OCI-LY7 (cell line): ENCODE data around the gene COLEC12. TPM values are rescaled to one million over a fixed set of nuclear protein-coding genes. Genes with fewer than 3 reads are reported as not detected.

Experiments used
- BruUV-seq: library from RNA; stranded (reverse); fragments of 400-500 nt; replicated peaks from 2 replicates; lab custom pipeline; 2021; lab: Mats Ljungman, UMichigan
- CTCF ChIA-PET: fragments of 300-600 bp; sonication (Branson Sonifier 250); formaldehyde crosslinking; loops from one replicate; lab custom pipeline; 2022; ENCODE audit warnings: antibody characterized with exemption; ENCODE audit not compliant: unreplicated experiment; lab: Charles Lee
- POLR2A ChIA-PET: fragments of 300-600 bp; sonication (Branson Sonifier 250); formaldehyde crosslinking; loops from one replicate; lab custom pipeline; 2022; ENCODE audit warnings: antibody characterized with exemption; lab: Charles Lee
- DNase-seq: peaks from one replicate; pipeline ENCODE4 v3.0.0-alpha.2; 2015; ENCODE audit warnings: low spot score
- H2AFZ ChIP-seq: fragments of 200-600 bp; sonication (generic), shearing (Covaris generic); 2 replicates; pipeline ENCODE4 v1.6.1; 2014; ENCODE audit warnings: mild to moderate bottlenecking, antibody characterized with exemption, low read length, moderate library complexity
- H3K27ac ChIP-seq: fragments of 200-600 bp; sonication (generic); 2 replicates; pipeline ENCODE4 v1.5.1; 2014; ENCODE audit warnings: mixed run types, low read depth, mild to moderate bottlenecking, moderate library complexity, low read length, inconsistent platforms; ENCODE audit not compliant: poor library complexity, severe bottlenecking
- H3K36me3 ChIP-seq: fragments of 200-600 bp; sonication (generic); 2 replicates; pipeline ENCODE4 v1.6.1; 2014; ENCODE audit warnings: mild to moderate bottlenecking, antibody characterized with exemption, low read length, moderate library complexity, mixed read lengths; ENCODE audit not compliant: insufficient read depth
- H3K4me1 ChIP-seq: fragments of 200-600 bp; sonication (generic); 2 replicates; pipeline ENCODE4 v1.5.1; 2014; ENCODE audit warnings: mild to moderate bottlenecking, low read length; ENCODE audit not compliant: insufficient read depth, poor library complexity, severe bottlenecking
- H3K4me2 ChIP-seq: fragments of 200-600 bp; sonication (generic); 2 replicates; pipeline ENCODE4 v1.6.1; 2014; ENCODE audit warnings: mild to moderate bottlenecking, low read length
- H3K4me3 ChIP-seq: fragments of 200-600 bp; sonication (generic); 2 replicates; pipeline ENCODE4 v1.5.1; 2014; ENCODE audit warnings: mild to moderate bottlenecking, low read depth, low read length; ENCODE audit not compliant: poor library complexity, severe bottlenecking
- H3K79me2 ChIP-seq: fragments of 200-600 bp; sonication (generic); 2 replicates; pipeline ENCODE4 v1.6.1; 2016; ENCODE audit warnings: low read depth, mild to moderate bottlenecking, low read length, moderate library complexity, mixed read lengths; ENCODE audit not compliant: insufficient read depth
- H3K9me2 ChIP-seq: fragments of 200-600 bp; sonication (generic); 2 replicates; pipeline ENCODE4 v1.6.1; 2016; ENCODE audit warnings: mild to moderate bottlenecking, low read length, mixed read lengths; ENCODE audit not compliant: insufficient read depth
- H3K9me3 ChIP-seq: fragments of 200-600 bp; sonication (generic); 2 replicates; pipeline ENCODE4 v1.6.1; 2014; ENCODE audit warnings: mild to moderate bottlenecking, mixed run types, low read length, mixed read lengths
- H4K20me1 ChIP-seq: fragments of 200-600 bp; sonication (generic); 2 replicates; pipeline ENCODE4 v1.6.1; 2014; ENCODE audit warnings: mild to moderate bottlenecking, antibody characterized with exemption, low read length, moderate library complexity, mixed read lengths; ENCODE audit not compliant: insufficient read depth
- EZH2phosphoT487 ChIP-seq: fragments of 200-600 bp; sonication (generic); IDR thresholded peaks from 2 replicates; pipeline ENCODE4 v1.6.1; 2018; ENCODE audit warnings: low read depth, borderline replicate concordance, mild to moderate bottlenecking, mixed run types, antibody characterized with exemption, low read length, moderate library complexity, mixed read lengths
- intact Hi-C: fragments of 100-400 bp; cut with micrococcal nuclease; formaldehyde crosslinking; loops from one replicate; pipeline ENCODE4 v1.10.0; 2022; ENCODE audit not compliant: unreplicated experiment
- total RNA-seq, 2 experiments: library from RNA; depleted of rRNA in 1 of 2; stranded (reverse); fragments of >200 nt in 1 of 2; shearing (Covaris generic) in 1 of 2; gene quantifications; 2 replicates each; pipeline ENCODE4 v1.2.3, GENCODE V29; 2014 to 2022
- TF ChIP-seq, protein P1 (sequence below): fragments of 200-600 bp; sonication (generic); conservative IDR thresholded peaks from 2 replicates; pipeline ENCODE4 v1.5.1; 2014; ENCODE audit warnings: mild to moderate bottlenecking, antibody characterized with exemption, low read length, moderate library complexity, mixed read lengths

The COLEC12 gene
- total RNA-seq, 2 experiments from 2014 or later = not detected

DNA sequence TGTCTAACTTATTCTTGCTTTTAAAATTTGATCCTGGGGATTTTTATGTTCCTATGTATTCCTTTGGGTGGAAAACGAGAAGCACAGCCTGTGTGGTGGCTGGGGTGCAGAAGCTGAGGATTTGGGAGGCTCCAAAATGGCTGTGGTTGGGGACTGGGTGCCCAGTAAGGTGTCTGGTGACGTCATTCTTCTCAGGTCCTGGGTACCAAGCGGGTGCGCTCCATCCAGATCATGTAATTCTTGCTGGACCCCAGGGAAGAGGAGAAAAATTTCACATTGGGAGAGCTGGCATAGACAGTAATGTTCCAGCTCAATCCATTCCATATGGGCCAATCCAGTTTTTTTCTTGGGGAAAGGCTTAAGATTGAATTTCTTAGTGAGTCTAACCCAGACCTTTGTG lies 171.6 kb downstream of the COLEC12 start:
- POLR2A ChIA-PET = interaction anchor here (0.5 kb wide), 1 partner anchor 61 kb away, joined by 3 read pairs; the partner anchor contains the start of gene THOC1
- no peak for DNase-seq
- Histone ChIP-seq H3K4me1 (no peaks in the 10 kb centered on the region), H2AFZ (no peak overlapping the region), H3K9me2 (no peaks in the 10 kb centered on the region), H3K9me3 (no peaks in the 10 kb centered on the region), H3K4me2 (no peak overlapping the region), H3K36me3 (no peaks in the 10 kb centered on the region), H4K20me1 (no peaks in the 10 kb centered on the region), H3K27ac (no peak overlapping the region), H3K79me2 (no peaks in the 10 kb centered on the region), H3K4me3 (no peak overlapping the region)
- CTCF ChIA-PET = no interaction called here
- BruUV-seq = no TSS peak
- TF ChIP-seq, protein P1, sequence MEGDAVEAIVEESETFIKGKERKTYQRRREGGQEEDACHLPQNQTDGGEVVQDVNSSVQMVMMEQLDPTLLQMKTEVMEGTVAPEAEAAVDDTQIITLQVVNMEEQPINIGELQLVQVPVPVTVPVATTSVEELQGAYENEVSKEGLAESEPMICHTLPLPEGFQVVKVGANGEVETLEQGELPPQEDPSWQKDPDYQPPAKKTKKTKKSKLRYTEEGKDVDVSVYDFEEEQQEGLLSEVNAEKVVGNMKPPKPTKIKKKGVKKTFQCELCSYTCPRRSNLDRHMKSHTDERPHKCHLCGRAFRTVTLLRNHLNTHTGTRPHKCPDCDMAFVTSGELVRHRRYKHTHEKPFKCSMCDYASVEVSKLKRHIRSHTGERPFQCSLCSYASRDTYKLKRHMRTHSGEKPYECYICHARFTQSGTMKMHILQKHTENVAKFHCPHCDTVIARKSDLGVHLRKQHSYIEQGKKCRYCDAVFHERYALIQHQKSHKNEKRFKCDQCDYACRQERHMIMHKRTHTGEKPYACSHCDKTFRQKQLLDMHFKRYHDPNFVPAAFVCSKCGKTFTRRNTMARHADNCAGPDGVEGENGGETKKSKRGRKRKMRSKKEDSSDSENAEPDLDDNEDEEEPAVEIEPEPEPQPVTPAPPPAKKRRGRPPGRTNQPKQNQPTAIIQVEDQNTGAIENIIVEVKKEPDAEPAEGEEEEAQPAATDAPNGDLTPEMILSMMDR = no peak
- TF ChIP-seq EZH2phosphoT487 = no peak
- intact Hi-C loops = no loop called here

DNA sequence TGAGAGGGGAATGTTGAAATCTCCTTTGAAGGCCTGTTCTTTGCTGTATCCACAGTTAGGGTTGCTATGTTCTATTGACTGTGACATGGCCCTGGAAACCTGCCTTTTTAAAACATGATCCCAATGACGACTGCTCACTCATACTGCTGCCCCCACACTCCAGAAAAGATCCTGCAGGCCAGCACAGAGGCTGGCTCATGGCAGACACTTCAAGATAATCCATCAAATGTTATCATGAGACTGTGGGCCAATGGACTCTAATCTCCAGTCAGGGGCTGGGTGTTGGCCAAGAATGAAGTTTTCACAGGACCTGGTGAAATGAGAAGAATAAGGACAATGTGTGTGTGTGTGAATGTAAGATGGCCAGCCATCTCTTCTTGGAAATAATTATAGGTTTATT lies 173.7 kb downstream of the COLEC12 start:
- Histone ChIP-seq H2AFZ (no peak overlapping the region), H3K36me3 (no peaks in the 10 kb centered on the region), H3K4me3 (no peak overlapping the region), H3K4me1 (no peaks in the 10 kb centered on the region), H3K79me2 (no peaks in the 10 kb centered on the region), H3K9me3 (no peaks in the 10 kb centered on the region), H3K9me2 (no peaks in the 10 kb centered on the region), H3K4me2 (no peak overlapping the region), H3K27ac (no peak overlapping the region), H4K20me1 (no peaks in the 10 kb centered on the region)
- CTCF ChIA-PET = no interaction called here
- intact Hi-C loops = no loop called here
- no TSS peak for BruUV-seq
- POLR2A ChIA-PET = no interaction called here
- TF ChIP-seq EZH2phosphoT487 = no peak
- TF ChIP-seq, protein P1 = no peak
- no peak for DNase-seq

DNA sequence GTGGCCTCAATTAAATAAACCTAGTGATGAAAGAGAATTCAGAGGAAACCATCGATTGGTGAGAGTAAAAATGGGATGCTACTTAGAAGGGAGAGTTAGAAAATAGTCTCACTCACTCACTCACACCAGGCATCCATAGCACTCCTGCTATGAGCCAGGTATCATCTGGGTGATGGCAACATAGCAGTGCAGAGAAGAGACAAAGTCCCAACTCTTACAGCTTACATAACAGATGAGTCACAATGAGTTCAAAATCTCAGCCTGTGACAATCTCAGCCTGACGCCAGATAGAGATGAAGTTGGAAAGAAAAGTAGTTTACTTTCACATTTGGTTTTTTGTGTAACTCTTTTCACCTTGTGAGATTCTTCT lies 177.3 kb downstream of the COLEC12 start:
- no TSS peak for BruUV-seq
- Histone ChIP-seq H3K4me1 (no peaks in the 10 kb centered on the region), H3K4me3 (no peak overlapping the region), H3K27ac (no peak overlapping the region), H4K20me1 (no peaks in the 10 kb centered on the region), H3K4me2 (no peak overlapping the region), H3K79me2 (no peaks in the 10 kb centered on the region), H3K9me2 (no peaks in the 10 kb centered on the region), H2AFZ (no peak overlapping the region), H3K36me3 (no peaks in the 10 kb centered on the region), H3K9me3 (no peaks in the 10 kb centered on the region)
- no peak for DNase-seq
- POLR2A ChIA-PET = interaction anchor here (0.7 kb wide), 1 partner anchor 264 kb away, joined by 3 read pairs; no protein-coding TSS in a partner anchor
- TF ChIP-seq, protein P1 = no peak
- TF ChIP-seq EZH2phosphoT487 = no peak
- CTCF ChIA-PET = no interaction called here
- intact Hi-C loops = no loop called here
